ENCODE results near the gene RNF150.
"Not testable (repeated sequence)": the region's sequence is repeated elsewhere in the genome, so short reads cannot be mapped to it uniquely, and the experiment has no call there.

RNF150 gene

DNA sequence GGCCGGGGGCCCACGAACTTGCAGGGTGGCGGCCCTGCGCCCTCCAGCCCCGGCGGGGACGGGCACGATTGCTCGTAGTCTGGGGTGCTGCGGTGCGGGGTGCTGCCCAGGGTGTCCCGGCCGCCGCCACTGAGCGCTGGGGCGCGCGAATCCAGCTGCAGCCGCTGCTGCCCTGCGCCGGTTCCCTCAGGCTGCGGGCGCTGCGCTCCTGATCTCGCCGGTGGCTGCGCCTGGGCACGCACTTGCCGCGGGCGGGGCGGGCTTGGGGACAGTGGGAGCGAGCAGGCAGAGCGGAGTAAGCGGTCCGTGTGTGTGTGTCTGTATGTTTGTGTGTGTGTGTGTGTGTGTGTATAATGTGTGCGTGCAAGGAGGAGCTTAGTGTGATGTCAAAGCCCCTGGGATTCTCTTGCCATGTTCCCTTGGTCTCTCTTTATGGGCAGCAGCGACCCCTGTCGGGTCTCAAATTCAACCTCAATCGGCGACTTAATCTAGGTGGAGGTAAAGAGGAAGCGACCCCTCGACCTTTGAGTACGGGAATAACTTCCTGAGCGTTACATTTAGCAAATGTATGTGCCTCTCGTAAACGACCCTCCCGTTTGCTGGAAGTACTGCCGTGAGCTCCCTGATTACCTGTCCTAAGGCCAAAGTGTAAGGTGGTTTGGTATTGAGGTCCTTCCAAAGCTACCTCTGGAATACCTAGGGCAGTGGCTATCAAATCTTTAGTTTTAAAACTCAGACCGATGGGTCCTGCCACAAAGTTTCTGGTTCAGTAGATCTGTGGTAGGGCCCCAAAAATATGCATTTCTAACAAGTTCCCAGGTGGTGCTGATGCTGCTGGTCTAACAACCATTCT lies at the start of gene RNF150:
Gene RNF150, minus strand, starts transcription at position 324 of the 853 bp plus-strand sequence.
- peak; percentile 92 for DNase-seq (ENCODE audit: low read depth)

DNA sequence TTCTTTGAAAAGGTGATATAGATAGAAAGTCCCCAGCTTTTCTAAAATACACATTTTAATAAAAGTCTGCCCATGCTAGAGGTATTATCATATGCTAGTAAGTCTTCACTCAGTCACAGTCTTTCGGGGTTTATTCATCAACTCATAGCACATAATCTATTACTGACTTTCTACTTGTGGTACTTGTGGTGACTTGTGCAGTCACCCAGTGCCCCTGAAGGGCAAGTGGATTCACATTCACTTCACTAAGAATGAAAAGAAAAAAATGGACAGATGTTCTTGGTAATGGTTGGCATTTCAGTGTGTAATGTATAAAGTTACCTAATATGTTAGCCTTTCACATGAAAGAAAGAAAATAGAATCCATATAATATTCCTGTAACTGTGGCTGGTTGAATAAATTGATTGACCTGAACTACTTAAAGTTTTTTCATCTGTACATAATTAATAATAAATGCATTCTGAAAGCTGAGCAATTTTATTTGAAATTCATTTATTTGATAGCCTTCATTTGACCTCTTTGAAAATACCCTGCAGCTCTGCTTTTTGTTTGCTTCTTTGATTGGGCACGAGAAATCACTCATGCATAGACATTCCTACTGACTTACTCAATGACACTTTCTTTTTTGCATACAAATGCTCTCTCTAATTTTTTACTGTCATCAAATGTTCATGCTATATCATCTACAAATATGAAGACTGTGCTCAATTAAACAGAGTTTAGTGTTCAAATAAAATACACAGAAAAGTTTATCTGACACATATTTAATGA lies 47.9 kb upstream of the RNF150 start:
- DNase-seq (ENCODE audit: low read depth) = no peak

DNA sequence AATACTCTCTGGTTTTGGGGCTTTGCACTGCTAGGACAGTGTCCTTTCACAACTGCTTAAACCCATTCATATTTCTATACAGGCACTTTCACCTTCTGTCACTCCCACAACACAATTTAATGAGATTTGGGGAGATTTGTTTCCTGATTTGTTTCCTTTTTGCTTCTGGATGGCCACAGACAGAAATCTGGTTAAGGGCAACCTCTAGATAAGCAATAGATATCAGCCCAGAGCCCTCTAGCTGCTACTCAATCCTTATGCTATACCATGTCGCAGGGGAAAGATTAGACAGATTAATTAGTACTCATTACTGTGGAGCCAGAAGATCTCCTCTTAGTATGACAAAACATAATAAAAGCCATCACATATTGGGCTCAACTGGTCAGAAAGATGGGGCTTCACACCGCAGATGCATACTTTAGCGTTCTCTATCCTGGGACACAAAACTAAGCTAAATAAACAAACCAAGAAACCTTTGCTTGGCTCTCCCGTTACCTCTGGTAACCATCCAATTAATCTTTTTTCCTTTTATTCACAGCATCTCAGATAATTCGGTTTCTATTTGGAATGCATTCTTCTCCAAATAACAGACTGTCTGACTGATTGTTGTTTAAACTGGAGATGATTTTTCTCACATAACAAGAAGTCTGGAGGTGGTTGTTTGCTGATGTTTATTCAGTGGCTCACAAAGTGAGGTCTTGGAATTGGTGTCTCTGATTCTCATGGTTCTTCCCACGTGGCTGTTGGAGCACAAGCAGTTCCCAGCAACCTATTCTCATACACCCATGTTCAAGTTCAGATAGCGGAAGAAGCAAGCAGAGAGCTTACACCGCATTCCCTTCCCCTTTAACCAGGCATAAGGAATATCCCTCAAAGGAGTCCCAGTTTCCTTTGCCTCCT lies 46.5 kb upstream of the RNF150 start:
- DNase-seq (ENCODE audit: low read depth) = no peak

DNA sequence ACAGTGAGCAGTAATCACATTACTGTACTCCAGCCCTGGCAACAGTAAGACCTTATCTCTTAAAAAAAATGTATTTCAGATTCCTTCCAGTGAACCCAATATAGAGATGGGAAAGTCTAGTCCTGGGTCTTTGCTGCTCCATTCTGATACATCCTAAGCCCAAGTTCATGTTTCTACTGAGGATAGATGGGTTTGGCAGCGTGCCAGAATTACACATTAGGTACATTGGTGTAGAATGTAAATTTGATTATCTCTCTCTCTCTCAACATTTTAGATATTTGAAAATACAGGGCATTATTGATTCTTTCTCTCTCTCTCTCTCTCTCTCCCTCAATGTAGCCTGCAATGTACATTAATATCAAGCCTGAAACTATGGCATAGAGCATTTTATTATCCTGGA lies 43.9 kb upstream of the RNF150 start:
- no peak for DNase-seq (ENCODE audit: low read depth)

DNA sequence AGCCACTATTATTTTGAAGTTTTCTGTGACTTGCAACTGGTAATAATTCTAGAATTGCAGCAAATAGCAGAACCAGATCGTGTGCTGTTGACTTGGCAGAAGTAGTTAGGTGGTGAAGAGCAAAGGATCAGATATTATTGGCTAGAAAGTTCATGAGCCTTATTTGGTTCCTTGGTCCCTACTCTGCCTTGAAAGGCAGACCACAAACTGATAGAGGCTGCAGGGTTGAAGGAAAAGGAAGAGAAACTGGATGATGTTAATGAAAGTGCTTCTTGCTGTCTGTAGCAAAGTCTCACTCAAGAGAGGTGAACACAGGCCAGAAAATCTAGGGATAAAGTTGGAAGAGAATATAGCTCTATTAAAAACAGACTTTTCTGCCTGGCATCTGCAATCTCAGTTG lies 41.2 kb upstream of the RNF150 start:
- no peak for DNase-seq (ENCODE audit: low read depth)

DNA sequence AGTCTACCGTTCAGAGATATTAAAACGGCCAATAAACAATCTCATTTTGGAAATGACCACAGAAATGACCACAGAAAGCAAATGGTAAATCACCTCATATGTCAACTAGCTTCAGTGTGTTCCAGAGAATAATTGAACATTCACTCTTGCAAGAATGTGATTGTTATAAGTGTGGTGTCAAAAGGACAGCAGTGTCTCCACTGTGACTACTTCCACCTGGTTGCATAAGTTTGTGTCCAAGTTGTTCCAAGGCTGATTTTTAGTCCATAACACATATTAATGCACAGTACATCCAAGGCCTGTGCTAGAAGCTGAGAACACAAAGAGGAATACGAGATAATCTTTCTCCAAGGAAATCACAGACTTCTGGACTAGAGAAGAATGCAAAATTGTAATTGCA lies 37.4 kb upstream of the RNF150 start:
- DNase-seq (ENCODE audit: low read depth) = no peak

DNA sequence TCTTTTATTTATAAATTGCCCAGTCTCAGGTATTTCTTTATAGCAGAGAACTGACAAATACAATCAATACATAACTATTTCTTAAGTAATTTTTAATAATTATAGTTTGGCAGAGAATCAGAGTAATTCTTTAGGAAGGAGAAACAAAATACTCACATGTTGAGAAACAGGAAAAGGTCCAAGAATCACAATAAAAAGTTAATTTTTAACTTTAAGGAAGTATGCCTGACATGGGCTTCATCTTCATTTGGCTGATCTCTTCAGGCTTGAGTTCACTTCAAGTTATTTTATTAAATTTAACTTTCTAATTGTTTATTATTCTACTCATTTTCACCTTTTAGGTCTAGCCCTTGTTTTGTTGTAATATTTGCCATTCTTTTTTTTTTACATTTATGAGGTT lies 36.1 kb upstream of the RNF150 start:
- DNase-seq (ENCODE audit: low read depth) = no peak

DNA sequence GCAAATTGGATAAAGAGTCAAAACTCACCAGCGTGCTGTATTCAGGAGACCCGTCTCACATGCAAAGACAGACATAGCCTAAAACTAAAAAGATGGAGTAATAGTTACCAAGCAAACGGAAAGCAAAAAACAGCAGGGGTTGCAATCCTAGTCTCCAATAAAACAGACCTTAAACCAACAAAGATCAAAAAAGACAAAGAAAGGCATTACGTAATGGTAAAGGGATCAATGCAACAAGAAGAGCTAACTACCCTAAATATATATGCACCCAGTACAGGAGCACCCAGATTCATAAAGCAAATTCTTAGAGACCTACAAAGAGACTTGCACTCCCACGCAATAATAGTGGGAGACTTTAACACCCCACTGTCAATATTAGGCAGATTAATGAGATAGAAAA lies 31.7 kb upstream of the RNF150 start:
- not testable (repeated sequence) for DNase-seq (ENCODE audit: low read depth)

DNA sequence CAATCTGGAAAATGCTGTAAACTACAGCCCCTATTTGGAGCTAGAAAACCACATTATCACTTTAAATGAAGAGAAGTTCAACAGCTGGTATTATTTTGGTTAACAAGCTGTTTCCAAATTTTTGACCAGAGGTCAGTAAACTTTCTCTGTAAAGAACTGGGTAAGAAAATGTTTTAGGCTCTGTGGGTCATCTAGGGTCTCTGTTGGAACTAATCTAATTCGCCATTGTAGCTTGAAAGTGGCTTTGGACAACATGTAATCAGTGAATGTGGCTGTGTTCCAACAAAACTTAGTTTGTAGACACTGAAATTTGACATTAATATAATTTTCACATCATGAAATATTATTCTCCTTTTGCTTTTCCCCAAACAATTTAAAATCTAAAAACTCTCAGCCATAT lies 25.8 kb upstream of the RNF150 start:
- no peak for DNase-seq (ENCODE audit: low read depth)

DNA sequence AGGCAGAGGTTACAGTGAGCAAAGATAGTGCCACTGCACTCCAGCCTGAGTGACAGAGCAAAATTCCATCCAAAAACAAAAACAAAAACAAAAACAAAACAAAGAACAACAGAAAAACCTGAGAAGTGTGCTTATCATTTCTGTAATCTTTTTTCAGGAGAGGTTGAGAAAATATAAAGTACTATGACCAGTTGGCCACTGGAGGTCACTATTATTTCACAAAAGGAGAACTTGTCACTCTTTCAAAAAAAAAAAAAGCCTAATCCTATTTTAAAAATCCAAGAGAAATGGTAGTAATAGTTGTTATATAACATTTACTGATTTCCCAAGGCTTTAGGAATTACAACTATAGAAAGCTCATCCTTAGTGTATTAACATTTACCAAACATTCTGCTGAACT lies 24.9 kb upstream of the RNF150 start:
- DNase-seq (ENCODE audit: low read depth) = peak; percentile 21

DNA sequence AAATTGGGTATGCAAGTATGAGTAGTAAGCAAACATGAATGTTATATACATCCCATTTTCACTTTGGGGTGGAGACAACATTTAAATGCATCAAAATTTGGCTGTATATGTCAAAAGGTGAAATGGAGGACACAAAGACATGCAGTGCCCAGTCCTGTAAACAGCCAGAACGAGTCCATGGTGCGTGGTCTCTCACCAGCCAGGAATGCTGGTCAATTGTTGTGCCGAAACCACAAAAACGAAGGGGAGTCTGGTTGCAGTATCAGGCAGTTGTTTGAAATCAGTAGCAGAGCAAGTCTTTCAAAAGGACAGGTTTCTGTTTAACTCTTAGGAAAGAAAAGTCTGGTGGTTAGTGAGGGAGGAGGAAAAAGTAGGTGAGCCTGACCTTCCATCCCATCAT lies 22.3 kb upstream of the RNF150 start:
- DNase-seq (ENCODE audit: low read depth) = no peak

DNA sequence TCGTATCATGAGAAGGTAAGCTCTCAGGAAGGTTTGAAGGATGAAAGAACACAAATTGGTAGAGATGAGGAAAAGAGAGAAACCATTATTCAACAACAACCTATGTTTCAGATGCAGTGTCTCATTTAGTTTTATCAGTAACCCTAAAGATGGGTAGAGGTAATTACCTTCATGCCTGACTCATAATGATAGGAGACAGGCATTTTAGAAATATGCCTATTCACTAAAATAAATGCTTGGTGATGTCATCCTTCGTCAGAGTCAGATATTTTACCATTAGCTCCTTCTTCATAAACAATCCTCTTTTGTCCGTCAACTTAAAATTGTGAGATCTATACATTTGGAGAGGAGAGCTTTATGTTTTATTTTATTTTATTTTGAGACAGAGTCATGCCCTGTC lies 21.5 kb upstream of the RNF150 start:
- DNase-seq (ENCODE audit: low read depth) = no peak

DNA sequence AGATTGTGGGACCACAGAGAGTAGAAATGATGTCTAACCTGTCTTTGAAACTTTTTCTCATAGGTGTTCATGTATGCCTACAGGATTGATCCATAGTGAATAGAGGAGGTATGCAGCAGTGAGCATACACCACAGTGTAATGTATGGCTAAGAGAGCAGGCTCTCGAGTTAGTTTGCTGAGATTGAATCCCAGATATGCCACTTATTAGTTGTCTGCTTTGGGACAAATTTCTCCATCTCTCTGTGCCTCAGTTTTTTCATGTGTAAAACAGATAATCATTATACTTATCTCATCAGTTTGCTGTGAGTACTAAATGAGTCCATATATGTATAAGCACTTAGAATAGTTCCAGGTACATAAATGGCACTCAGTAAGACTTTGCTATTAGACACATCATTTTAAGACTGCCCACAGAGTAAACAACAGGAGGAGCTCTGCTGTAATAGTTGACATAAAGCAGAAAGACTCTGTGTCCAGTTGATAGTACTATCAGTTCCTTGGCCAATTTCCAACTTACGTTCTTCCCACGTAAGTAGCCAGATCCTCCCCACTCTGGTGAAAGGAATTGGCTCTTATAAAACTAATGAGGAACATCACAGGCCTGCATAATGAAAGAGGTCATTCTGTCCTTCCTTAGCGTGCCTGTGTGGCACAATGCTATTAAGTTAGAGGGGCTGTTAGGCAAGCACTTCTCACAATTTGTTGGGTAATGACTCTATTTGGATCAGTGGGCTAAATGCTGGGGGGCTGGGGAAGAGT lies 20.7 kb upstream of the RNF150 start:
- DNase-seq (ENCODE audit: low read depth) = no peak

DNA sequence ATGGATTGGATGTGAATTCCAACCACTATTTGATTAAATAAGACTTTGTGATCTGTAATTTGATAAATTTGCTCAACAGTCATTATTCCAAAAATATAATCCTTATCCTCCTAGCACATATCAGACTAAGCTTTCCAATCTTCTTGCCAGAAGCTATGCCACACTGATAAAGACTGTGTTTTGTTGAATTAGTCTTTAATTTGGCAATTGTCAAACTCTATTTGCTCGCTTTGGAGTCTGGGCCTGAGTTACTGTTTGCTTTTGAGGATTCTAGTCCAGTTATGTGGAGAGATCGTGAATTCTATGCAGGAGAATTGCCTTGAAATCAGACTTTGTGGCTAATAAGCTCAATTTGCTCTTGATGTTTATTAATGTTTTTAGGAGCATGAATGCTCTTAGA lies 10.9 kb upstream of the RNF150 start:
- DNase-seq (ENCODE audit: low read depth) = no peak

DNA sequence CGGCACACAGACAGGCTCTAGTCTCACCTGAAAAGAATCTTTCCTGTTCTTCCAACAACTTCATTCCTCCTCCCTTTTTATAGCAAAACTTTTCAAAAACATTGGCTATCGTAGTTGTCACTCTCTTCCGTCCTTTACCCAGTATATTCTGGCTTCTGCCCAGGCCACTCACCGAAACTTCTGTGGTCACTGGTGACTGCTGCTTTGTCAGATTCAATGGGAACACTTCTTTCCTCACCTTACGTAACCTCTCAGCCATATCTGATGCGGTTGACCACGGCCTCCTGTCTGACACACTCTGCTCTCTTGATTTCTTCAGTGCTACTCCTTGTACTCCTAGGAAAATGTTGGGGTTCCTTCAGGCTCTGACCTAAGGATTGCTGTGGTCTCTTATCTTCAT lies 9.2 kb upstream of the RNF150 start:
- no peak for DNase-seq (ENCODE audit: low read depth)

DNA sequence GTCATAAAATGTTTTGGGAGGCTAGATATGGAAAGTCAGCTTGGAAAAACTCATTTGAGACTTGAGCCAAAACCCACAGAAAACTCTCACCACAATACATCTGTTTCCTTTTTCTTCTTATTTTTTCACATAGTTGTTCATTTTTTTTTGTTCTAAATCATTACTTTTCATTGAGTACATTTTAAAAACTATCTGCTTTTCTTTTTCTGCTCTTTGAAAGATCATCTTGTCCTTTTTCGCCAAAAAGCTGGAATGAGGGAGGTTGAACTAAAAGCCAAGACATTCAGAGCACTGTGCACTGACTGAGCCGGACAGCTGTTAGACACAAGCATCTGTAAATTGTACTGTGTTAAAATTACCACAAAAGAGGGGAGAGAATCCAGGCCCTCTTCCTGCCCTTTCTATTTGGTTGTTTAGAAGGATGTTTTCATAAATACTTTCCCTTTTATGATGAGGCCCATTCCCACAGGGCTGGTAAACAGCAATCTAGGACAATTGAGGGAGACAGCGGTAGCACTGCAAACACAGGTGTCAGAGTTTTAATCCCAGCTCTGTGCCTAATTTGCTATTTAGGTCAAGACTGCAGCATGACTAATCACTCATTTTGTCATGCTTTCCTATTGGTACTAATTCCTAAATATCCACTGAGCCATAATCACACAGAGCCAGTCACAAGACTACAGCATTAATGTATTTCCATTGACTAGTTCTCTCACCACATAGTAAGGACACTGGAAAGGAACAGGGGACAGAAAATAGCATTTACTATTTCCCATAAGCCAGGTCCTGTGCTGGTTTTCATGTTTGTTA lies 7.3 kb upstream of the RNF150 start:
- DNase-seq (ENCODE audit: low read depth) = no peak

DNA sequence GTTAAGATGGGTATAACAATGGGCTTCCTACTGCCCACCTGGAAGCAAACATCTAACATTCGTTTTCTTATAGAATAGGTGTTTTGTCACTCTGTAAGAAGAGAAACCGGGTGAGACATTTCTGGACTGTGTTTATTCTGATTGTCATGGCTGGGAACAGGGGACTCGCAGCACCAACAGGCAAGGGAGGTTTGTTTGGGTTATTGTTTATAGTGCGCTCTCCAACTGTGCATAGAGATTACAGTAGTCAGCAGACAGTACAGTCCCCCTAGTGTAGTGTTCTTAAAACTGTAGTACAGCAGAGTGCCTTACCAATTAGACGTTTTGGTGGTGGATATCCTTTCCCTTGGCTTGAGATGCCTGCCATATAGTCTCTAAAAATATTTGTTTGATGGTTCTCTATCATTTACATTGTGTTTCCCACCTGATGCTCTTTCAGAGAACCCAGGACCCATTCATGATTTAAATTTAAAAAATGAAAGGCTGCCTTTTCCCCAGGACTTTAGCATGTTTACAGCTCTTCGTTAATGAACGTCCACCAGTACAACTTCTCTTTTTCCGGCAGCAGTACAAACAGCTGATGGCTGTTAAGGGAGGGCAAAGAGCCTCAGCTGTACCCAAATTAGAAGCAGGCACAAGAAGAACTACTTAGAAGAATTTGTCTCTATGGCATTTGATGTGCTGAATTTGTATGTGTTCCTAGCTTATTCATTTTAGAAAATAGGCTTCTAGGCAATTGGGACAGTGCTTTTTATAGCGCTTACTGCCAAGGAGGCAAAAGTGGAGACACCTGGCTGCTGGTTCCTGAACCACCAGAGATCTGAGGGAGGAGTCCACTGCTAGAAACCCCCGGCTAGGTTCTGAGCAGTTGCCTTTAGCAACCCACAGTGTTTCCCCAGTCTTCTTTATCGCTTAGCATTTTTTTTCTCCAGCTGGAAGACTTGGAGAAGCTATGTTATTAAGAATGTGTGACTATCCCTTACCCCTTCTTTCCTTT lies 1.0 kb upstream of the RNF150 start:
- DNase-seq (ENCODE audit: low read depth) = no peak

DNA sequence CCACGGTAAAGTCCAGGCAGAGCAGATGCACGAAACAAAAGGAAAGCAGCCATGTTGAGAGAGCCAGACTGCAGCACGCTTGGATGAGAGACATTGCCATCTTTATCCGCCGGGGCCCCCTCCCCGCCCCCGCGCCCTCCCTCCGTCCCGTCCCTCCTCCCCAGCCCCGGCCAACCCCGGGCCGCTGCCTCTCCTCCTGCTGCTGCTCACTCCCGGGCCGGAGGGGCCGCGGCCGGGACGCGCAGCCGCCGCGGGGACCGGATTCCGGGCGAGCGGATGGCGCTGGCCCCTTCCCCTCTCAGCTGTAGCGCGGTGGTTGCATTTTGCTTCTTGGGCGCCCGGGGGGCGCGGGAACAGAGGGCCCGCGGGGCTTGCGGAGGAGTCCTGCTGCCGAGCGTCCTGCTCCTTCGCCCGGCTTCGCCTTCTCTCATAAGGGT lies 542 bp downstream of the RNF150 start:
- DNase-seq (ENCODE audit: low read depth) = no peak

DNA sequence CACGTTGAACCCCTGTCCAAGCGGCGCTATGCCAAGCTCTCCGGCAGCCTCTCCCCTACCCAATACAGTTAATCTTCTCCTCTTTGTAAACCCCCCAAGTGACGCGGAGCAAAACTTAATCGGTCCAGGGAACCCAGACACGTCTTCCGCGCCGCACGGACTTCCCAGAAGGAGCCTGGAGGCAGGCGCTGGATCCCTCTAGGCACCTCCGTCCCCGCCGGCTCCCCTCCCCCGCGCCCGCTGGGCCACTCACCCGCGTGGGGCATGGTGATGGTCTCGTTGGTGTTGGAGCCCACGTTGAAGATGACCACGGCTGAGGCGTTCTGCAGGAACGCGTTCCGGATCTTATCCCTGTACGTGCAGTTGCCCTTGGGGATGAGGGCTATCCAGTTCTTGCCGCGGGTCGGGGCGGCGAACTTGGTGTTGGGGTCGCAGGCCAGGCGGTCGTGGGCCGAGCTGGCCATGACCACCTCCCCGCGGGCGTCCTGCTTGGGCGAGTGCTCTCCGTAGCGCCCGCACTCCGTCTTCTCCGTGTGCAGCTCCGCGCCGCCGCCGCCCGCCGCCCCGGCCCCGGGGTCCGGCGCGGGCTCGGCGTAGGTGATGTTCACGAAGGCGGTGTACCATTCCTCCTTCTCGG lies 1.1 kb downstream of the RNF150 start:
- DNase-seq (ENCODE audit: low read depth) = no peak
